Activated CD4-positive, alpha-beta T cell treated with anti-CD3 and anti-CD28 coated beads, Interleukin-2, amount 50 U/mL, for 4 hours (primary cell): Measurements from ENCODE around the gene SLC22A3.
"Not testable (repeated sequence)": the region's sequence is repeated elsewhere in the genome, so short reads cannot be mapped to it uniquely, and the experiment has no call there.

ENCODE experiments used
- DNase-seq, 2 experiments: peaks; one replicate each; pipeline ENCODE4 v3.0.0-alpha.2; 2020

Gene SLC22A3

DNA sequence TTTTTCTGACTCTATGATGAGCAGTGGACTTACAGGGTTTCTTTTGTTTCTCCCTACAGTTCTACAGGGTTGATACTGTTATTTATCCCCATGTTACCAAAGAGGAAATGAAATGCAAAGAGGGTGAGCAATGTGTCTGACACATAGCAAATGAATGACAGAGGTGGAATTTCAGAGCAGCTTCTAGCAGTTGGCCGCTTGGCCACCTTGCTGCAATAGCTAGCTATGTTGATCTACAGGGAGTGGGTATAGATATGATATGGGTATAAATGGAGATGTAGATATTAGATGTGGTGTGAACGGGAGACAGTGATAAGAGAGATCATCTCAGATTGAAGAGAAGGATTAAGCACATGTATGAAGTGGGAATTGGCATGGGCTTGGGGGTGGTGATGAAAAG lies 10.9 kb upstream of the SLC22A3 start:
- no peak for DNase-seq

DNA sequence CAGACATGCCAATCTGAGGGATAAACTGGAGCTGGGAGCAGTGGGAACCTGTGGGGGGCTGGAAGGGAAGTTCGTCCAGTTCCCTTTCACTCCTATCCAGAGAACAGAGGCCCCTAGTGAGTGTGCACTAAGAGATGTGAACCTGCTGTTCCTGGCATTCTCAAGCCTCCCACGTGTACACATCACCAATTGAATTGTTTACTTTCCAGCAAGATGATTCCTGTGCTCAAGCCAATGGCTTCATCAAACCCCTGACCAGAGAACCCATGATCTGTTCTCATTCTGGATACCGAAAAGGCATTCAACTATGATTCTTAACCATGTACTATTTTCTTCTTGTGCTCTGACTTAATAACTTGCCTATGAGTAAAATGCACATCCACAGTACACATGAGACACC lies 10.2 kb upstream of the SLC22A3 start:
- no peak for DNase-seq

- DNase-seq = no peak
These were observed 5.0 kb upstream of the SLC22A3 start for GRCh38 chr6:160343144-160343543.

- DNase-seq = no peak
These were observed 3.9 kb upstream of the SLC22A3 start for GRCh38 chr6:160344271-160344670.

DNA sequence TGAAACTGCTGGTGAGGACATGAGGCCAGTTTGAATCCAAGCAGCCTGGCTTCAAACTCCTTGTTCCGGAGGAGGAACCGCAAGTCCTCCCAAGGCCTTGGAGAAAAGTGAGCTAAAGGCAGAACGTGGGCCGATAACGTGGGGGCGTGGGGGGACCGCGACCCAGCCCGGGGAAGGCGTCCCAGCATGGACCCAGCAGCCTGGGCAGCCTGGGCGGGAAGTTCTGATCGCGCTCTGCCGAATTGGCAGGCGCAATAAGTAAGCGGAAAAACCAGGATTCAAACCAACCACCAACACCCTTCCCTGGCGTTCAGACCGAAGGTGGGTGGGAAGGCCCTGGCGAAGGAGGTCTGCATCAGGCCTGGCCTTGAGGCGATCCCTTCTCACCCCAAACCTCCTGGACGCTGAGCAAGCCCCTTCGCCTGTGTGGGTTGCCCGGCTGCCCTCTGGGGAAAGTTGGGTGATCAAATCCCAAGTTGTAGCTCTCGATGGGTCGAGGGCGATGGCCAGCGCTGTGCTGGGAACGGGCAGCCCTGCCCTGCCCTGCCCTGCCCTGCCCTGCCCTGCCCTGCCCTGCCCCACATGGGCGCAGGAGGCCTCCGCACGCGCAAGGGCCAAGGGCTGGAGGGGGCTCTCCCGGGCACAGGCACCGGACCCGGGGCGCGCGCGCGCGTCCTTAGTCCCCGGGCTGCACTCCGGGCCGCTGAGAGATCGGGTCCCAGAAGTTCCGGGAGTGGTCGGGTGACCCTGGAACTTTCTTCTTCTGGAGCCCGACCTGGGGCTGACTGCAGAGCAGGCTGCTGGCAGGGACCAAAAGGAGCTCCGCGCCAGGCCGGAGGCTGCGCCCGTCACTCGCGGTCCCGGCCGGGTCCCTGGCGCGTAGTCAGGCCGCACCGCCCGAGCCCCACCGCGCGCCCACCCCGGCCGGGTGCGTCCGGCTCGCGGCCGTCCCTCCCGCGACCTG lies 637 bp upstream of the SLC22A3 start:
- no peak for DNase-seq

DNA sequence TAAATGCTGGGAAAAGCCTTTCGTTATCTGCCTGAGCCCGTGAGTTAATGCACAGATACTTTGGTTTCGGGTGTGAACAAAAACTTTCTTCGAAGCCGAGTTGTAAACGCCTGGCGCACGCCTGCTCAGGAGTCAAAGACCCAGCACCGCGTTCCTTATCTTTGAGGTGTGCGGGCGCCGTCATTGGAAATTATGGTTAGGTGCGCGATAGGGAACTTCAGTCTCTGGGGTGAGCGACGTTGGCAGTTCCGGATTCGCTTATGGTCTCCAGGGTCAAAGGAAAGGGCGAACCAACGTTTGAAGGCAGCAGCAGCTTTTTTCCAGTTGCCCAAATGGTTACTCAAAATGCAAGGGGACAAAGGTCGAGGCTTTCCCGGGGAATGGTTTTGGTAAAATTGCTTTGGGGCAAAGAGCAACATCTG lies 853 bp downstream of the SLC22A3 start:
- DNase-seq = no peak

DNA sequence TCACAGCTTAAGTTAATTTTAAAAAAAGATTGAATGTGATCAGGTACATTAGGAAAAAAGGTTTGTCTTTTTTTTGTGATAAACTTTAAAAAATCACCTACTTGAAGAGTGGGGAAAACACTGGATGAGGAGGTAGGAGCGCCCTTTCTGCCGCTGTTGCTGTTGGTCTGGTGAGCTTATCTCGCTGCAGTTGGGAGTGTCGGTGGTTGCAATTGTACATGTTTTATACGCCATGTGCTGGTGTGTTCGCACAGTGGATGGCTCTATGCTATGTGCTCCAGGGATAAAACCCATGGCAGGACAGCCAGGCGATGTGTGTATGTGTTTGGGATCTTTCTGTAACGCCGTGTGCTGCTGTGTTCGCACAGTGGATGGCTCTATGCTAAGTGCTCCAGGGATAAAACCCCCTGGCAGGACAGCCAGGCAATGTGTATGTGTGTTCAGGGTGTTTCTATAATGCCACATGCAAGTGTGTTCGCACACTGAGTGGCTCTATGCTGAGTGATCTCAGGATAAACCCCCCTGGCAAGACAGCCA lies 1.7 kb downstream of the SLC22A3 start:
- no peak for DNase-seq

DNA sequence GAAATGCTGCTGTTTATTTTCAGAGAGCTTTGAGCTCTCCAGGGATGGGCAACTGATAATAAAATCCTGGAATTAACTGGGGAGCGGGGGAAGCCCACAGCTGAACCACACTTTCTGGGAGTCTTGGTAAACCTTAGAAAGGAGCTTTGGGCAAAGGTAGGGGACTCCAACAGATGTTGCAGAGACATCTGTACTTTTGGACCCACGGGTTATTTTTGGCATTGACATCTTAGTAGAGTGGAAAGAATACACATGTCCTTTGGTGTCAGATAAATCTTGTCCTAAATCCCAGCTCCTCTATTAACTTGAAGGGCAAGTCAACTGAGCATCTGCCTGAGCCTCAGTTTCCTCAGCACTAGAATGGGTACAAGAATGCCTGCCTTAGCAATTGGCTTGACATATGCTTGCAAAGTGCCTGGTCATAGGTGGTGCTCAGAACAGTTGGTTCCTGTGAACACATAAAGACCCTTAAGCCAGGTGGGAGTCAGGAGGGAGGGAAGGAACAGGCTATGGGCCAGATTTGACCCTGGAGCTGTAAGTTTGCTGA lies 5.8 kb downstream of the SLC22A3 start:
- no peak for DNase-seq

GRCh38 chr6:160355001-160355400 lies 6.8 kb downstream of the SLC22A3 start:
- no peak for DNase-seq

GRCh38 chr6:160356074-160356744 lies 8.0 kb downstream of the SLC22A3 start:
- no peak for DNase-seq

DNA sequence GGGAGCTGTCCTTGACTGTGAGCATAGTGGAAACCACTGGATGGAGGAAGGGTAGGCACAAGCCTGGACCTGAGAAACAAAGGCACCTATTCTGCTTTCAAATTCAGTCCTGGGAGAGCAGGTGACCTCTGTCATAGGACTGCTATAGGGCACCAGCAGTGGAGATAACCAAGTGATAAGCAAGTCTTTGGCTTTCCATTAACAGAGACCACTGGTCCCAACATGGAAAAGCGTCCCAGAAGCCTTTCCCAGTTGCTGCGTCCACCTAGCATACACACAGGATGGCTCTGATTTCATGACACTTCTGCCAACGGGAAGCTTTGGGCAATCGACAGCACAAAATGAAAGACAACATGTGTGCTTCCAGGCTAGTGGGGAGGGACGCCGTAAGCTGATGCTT lies 8.9 kb downstream of the SLC22A3 start:
- no peak for DNase-seq

- no peak for DNase-seq
These were observed 10.3 kb downstream of the SLC22A3 start for GRCh38 chr6:160358225-160359119.

DNA sequence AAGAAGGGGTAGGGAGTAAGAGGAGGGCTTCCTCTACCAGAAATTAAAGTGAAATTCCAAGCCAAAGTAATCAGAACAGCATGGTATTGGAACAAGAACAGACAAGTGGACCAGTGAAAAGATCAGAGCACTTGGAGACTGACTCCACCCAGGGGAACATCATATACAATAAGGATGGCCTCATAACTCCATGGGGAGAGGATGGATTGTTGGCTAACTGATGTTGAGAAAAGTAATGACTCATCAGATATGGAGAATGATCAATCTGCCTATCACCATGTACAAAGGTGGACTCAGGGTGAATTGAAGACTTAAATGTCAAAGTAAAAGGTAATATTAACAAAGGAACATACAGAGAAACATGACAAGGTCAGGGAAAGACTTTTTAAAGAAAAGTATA lies 12.8 kb downstream of the SLC22A3 start:
- DNase-seq = no peak

- no peak for DNase-seq
These were observed 14.4 kb downstream of the SLC22A3 start for GRCh38 chr6:160362556-160362955.

DNA sequence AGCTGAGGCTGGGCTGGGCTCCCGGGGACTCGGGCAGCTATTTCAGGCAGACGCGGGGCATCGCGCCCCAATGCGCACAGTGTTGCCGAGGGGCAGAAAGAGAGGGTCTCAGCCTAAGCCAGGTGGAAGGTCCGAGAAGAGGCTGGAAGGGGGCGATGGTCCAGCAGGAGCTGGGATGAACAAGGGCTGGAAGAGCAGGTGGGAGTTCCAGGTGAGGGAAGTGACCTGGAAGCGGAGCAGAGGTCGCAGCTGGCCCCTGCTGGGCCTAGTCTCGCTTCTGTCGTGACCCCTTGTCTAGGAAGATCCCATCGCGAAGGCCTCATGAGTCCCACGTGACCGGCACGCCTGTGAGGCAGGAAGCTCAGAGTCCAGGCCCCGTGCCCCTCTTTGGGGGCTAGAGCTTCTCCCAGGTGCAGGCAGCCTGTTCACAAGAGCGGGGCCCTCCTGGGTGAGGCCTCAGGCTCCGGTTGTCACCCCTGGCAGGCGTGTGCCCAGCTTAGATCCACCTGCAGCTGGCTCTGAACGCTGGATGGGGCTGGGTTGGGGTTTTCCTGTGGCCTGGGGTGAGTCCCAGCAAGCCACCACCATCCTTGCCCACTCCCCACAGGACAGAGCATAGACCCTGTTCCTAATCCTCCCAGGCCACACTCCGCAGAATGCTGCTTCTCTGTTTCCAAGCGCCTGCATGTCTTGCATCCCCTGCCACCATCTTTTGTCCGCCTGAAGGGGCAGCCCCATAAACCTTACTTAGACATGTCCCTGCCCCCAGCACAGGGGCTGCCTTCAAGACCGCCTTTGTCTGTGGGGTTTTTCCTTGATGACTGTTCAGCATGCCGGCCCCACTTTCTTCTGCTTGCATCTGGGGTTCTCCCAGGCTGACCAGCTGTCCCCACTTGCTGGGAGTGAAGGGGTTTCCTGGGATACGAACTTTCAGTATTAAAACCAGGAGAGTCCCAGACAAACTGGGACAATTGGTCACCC lies 15.1 kb downstream of the SLC22A3 start:
- DNase-seq = no peak

DNA sequence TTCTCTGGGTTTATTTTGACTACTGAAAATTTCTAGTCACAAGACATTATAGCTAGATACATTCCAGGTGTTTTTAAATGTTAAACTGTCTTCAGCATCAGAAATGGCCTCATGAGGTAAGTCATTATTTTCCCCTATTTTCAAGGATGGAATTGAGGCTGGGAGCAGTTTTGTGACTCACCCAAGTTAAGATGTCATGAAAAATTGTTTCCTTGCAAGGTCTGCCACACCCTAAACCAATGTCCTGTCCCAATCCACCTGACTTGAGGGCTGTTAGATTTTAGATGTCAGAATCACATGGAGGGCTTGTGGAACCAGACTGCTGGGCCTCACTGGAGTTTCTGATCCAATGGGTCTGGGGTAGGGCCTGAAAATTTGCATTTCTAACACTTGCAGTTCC lies 16.9 kb downstream of the SLC22A3 start:
- no peak for DNase-seq

GRCh38 chr6:160367798-160368547 lies 19.8 kb downstream of the SLC22A3 start:
- no peak for DNase-seq

DNA sequence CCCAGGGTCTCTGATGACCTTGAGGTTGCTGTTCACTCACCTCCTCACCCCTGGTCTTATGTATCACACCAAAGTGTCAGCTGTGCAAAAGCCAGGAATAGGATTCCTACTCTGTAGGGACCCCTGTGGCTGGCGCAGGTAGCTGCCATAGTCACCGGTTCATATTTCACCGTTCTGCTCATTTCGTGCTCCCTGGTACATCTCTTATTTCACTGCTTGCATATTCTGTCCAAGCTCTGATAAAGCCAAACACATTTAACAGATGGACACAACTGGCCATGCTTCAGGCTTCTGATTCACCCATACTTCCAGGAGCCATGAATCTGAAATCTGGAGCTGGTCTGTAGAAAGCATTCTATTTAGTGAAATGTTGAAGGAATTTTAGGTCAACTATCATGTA lies 20.5 kb downstream of the SLC22A3 start:
- no peak for DNase-seq

DNA sequence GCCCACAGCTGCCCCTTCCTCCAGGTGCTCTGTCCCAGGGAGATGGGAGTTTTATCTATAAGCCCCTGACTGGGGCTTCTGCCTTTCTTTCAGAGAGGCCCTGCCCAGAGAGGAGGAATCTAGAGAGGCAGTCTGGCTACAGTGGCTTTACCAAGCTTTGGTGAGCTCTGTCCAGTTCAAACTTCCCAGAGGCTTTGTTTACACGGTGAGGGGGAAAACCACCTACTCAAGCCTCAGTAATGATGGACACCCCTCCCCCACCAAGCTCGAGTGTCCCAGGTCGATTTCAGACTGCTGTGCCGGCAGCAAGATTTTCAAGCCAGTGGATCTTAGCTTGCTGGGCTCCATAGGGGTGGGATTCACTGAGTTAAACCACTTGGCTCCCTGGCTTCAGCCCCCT lies 25.4 kb downstream of the SLC22A3 start:
- not testable (repeated sequence) for DNase-seq

DNA sequence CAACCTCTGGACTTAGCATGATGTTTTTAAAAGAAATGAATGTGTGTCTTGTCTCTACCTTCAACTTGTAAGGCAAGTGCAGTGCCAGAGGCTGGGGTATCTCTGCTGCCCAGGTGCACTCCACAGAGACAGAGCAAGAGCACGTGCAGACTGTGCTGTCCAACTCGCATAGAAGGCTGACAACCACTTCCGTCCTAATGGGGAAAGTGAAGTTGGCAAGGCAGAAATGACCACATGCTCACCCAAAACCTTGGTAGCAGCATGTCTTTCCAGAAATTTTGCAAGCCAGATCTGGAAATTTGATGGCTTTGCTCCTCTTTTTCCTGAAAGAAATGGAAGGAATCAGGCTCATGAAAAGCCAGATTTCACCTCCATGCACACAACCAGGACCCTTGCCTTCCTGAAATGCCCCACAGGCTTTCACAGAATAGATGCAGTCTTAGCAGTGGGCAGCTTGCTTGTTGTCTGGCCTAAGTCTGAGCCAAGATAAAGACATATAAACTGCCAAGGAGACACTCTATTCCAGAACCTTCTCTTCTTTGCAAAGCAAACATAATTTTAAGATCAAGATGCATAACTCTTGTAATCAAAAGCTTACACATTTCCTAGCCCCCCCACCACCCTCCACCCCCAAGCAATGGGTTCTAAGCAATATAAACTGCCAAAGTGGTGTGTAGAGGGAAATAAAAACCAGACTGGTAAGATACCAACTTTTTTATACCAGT lies 26.8 kb downstream of the SLC22A3 start:
- no peak for DNase-seq
